Panc1 (cell line): ENCODE data around the gene CYP1B1.

Experiments used
- CTCF ChIP-seq: fragments of 450-650 bp; IDR thresholded peaks from 2 replicates; pipeline ENCODE4 v1.5.1; 2017; ENCODE audit warnings: mild to moderate bottlenecking
- POLR2AphosphoS5 ChIP-seq: IDR thresholded peaks from 2 replicates; pipeline ENCODE4 v1.6.1; 2012; ENCODE audit warnings: mild to moderate bottlenecking, low read depth, low read length, moderate library complexity
- REST ChIP-seq, 2 experiments: IDR thresholded peaks; 2 replicates each; pipeline ENCODE4 v1.6.1; 2011 to 2012; ENCODE audit warnings: low read depth in 2 of 2, control low read depth in 1 of 2, low read length in 1 of 2, mild to moderate bottlenecking in 1 of 2, moderate library complexity in 1 of 2; ENCODE audit not compliant: insufficient read depth in 1 of 2
- SIN3A ChIP-seq: IDR thresholded peaks from 2 replicates; pipeline ENCODE4 v1.6.1; 2012; ENCODE audit warnings: low read depth, mild to moderate bottlenecking, low read length, moderate library complexity, borderline replicate concordance; ENCODE audit not compliant: insufficient read depth
- TCF7L2 ChIP-seq: IDR thresholded peaks from 2 replicates; pipeline ENCODE4 v1.6.1; 2011; ENCODE audit warnings: mild to moderate bottlenecking, low read depth, low read length, inconsistent platforms

- TF ChIP-seq CTCF, result no peak
- no peak for TF ChIP-seq POLR2AphosphoS5
- no peak for TF ChIP-seq REST (IDR thresholded peaks at IDR 0.05; ENCODE audit: insufficient read depth in 1 of 2, low read depth in 2 of 2, low read length in 1 of 2)
- no peak for TF ChIP-seq SIN3A
- TF ChIP-seq TCF7L2, result no peak
Measured at GRCh38 chr2:38077431-38077769, 1.4 kb upstream of the CYP1B1 start.
